Measurements from ENCODE around the gene NYAP1. TPM values are rescaled to one million over a fixed set of nuclear protein-coding genes. Genes with fewer than 3 reads are reported as not detected.
"Not testable (repeated sequence)": the region's sequence is repeated elsewhere in the genome, so short reads cannot be mapped to it uniquely, and the experiment has no call there.

The NYAP1 gene
- total RNA-seq, 4 donors from 2014 or later, result 1.7 to 3.2 (median 1.9) TPM

- TF ChIP-seq CTCF (IDR thresholded peaks at IDR 0.05) (no peak), POLR2AphosphoS5 (IDR thresholded peaks at IDR 0.05) (no peak), EP300 (IDR thresholded peaks at IDR 0.05) (no peak), POLR2A (IDR thresholded peaks at IDR 0.05; ENCODE audit: low read depth) (no peak)
- WGBS, result 91% methylated on average over 2 of the region's 2 CpGs
- H3K27ac ChIP-seq (replicated peaks in 1 of 4), result no peak overlapping the region
- H3K4me1 ChIP-seq, result peaks cover 0 to 5% (median under 1%) of the 10 kb centered on the region in 4 donors
- H3K4me3 ChIP-seq, result no peak overlapping the region
- H3K27me3 ChIP-seq, result no peaks in the 10 kb centered on the region
- no peaks in the 10 kb centered on the region for H3K36me3 ChIP-seq
- H3K9me3 ChIP-seq, result no peaks in the 10 kb centered on the region
- no peak for DNase-seq (ENCODE audit: extremely low spot score)
- intact Hi-C loops (cut with DNase I), result no loop called here
These were observed 37.3 kb downstream of the NYAP1 start for GRCh38 chr7:100521076-100521475.

- DNase-seq (ENCODE audit: extremely low spot score); H3K4me1 ChIP-seq; intact Hi-C loops (cut with DNase I); H3K27me3 ChIP-seq; H3K9me3 ChIP-seq; H3K4me3 ChIP-seq; H3K27ac ChIP-seq (replicated peaks in 1 of 4); H3K36me3 ChIP-seq: not testable (repeated sequence)
- WGBS, result 77% methylated on average over 2 of the region's 3 CpGs
These were observed 38.3 kb downstream of the NYAP1 start for GRCh38 chr7:100521909-100522593.

- intact Hi-C loops (cut with DNase I); H3K4me3 ChIP-seq: not testable (repeated sequence)
These were observed 39.5 kb downstream of the NYAP1 start for GRCh38 chr7:100523192-100523591.

GRCh38 chr7:100528108-100528866 lies 44.6 kb downstream of the NYAP1 start:
- 80% methylated on average over 12 of the region's 12 CpGs for WGBS
- H3K27me3 ChIP-seq; H3K4me1 ChIP-seq; H3K4me3 ChIP-seq; H3K36me3 ChIP-seq; H3K27ac ChIP-seq (replicated peaks in 1 of 4); H3K9me3 ChIP-seq; DNase-seq (ENCODE audit: extremely low spot score); intact Hi-C loops (cut with DNase I): not testable (repeated sequence)

More at GRCh38 chr7:100523192-100523591, 39.5 kb downstream of the NYAP1 start:
- H3K9me3 ChIP-seq; H3K4me1 ChIP-seq; H3K27ac ChIP-seq (replicated peaks in 1 of 4); H3K27me3 ChIP-seq; H3K36me3 ChIP-seq; DNase-seq (ENCODE audit: extremely low spot score): not testable (repeated sequence)
- WGBS, result no CpG with 5 or more reads among the region's 34 CpGs

- peaks cover 0 to 9% (median 0%) of the 10 kb centered on the region in 4 donors for H3K27me3 ChIP-seq
- 91% methylated on average over 14 of the region's 14 CpGs for WGBS
- no peak overlapping the region for H3K4me3 ChIP-seq
- H3K36me3 ChIP-seq, result no peaks in the 10 kb centered on the region
- intact Hi-C loops (cut with DNase I), result no loop called here
- no peak overlapping the region for H3K27ac ChIP-seq (replicated peaks in 1 of 4)
- no peaks in the 10 kb centered on the region for H3K9me3 ChIP-seq
- TF ChIP-seq CTCF (IDR thresholded peaks at IDR 0.05) (no peak), POLR2A (IDR thresholded peaks at IDR 0.05; ENCODE audit: low read depth) (no peak), POLR2AphosphoS5 (IDR thresholded peaks at IDR 0.05) (no peak), EP300 (IDR thresholded peaks at IDR 0.05) (no peak)
- no peaks in the 10 kb centered on the region for H3K4me1 ChIP-seq
- DNase-seq (ENCODE audit: extremely low spot score), result no peak
These were observed 48.7 kb downstream of the NYAP1 start for GRCh38 chr7:100532165-100533022.

GRCh38 chr7:100535982-100536381 lies 52.3 kb downstream of the NYAP1 start:
- H3K9me3 ChIP-seq; H3K27me3 ChIP-seq; H3K27ac ChIP-seq (replicated peaks in 1 of 4); H3K36me3 ChIP-seq; H3K4me3 ChIP-seq; intact Hi-C loops (cut with DNase I); DNase-seq (ENCODE audit: extremely low spot score): not testable (repeated sequence)
- 89% methylated on average over 9 of the region's 9 CpGs for WGBS
- H3K4me1 ChIP-seq, result peaks cover 16 to 23% (median 22%) of the 10 kb centered on the region in 4 donors

GRCh38 chr7:100536695-100537094 lies 53.0 kb downstream of the NYAP1 start:
- WGBS, result 86% methylated on average over 2 of the region's 2 CpGs
- H3K27ac ChIP-seq (replicated peaks in 1 of 4); DNase-seq (ENCODE audit: extremely low spot score); H3K36me3 ChIP-seq; H3K27me3 ChIP-seq; H3K4me3 ChIP-seq; intact Hi-C loops (cut with DNase I); H3K9me3 ChIP-seq: not testable (repeated sequence)
- peaks cover 16 to 30% (median 28%) of the 10 kb centered on the region in 4 donors for H3K4me1 ChIP-seq
